Measurements from ENCODE around the gene C1orf122.

Gene C1orf122

DNA sequence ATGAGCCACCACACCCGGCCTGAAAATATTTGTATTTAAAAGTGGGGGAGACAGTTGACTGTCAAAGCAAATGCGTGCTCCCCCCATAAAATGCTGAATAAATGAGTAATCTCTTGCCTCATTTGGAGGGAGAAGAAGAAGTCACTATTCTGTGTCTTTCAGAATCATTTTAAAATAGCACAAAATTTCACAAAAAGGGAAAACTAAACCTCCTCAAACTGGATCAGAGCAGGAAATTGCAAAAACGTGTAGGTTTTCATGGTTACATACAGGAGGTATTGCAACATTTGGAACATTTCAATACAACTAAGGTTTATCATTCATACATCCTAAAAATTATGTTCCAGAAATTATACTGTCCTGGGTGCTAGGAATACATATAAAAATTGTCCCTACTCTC is 38.2 kb downstream of the C1orf122 start:
- DNase-seq, result peak; percentile 76 to 98 (median 96)

DNA sequence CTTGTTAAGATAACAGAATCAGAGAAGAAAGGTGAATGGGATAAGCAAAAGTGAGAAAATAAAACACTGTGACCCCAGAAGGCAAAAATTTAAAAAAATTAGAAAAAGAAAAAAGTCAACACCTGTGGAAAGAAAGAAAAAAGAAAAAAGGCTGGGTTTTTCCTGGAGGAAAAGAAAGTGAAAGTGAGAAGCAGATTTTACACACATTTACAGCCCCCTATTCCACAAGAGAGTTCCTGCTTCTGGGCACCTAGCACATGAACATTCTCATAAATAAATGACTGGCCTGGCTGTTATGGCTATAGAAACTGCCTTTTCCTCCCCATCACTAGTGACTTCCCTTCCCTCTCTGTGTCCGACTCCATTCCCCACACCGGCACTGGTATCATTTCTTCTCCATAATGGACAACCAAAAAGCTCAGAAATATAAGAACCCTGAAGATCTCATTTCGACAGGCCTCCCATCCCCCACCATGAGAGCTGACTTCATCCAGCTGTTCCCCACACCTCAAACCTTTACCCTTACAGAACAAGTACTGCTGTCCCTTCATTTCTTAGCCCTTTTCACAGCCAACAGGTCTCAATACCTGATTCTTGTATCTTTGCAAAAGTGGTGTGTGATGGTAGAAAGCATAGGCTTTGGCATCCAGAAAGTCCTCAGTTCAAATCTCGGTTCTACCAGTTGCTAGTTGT is 39.2 kb downstream of the C1orf122 start:
- peak; percentile 40 to 63 (median 53) for DNase-seq

GRCh38 chr1:37849480-37849879 is 41.9 kb downstream of the C1orf122 start:
- DNase-seq, result no peak

- peak; percentile 48 to 67 (median 63) for DNase-seq
Measured at GRCh38 chr1:37850352-37850955, 42.9 kb downstream of the C1orf122 start.

DNA sequence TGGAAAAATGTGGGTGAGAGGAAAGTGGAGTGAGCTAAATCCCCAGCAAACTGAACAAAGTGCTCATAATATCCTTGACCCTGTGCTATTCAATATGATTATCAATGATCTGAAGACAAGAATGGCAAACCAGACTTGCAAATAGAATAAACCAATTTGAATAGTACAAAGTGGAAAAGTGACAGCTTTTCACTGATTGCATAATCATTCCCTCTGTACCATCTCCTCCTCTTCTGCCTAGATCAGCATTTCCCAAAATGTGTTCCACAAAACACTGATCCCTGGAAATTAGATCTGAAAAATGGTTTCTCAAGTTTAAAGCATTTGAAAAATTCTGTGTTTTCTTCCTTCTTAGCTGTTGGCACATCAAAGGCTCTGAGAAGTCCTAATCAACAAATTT is 43.7 kb downstream of the C1orf122 start:
- DNase-seq, result no peak

DNA sequence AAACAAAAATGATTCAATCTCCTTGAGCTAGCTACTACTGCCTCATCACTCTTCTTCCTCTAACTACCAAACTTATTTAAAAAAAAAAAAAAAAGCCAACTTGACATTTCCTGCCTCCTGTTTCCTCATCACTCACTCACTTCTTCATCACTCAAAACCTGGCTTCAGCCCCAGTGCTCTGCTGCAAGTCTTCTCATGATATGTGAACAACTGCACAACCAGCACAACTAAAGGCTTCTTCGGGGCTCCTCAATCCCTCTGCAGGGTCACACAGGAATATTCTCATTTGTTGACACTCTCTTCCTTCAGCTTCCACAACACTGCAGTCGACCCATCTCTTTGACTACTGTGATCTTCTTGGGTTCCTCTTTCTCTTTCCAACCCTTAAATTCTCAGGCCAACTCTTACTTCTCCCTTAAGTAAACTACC is 44.2 kb downstream of the C1orf122 start:
- DNase-seq, result peak; percentile 42 to 69 (median 68)

GRCh38 chr1:37853157-37853556 is 45.6 kb downstream of the C1orf122 start:
- DNase-seq, result no peak

- DNase-seq, result no peak
Measured at GRCh38 chr1:37854406-37854805, 46.8 kb downstream of the C1orf122 start.

Data from suppressor macrophage treated with lipopolysaccharide for 1 hour (primary cell).